GM18507 (cell line): ENCODE results near the gene MYL3.

Experiments used
- DNase-seq: peaks from one replicate; pipeline ENCODE4 v3.0.0; 2011; ENCODE audit warnings: low read depth; ENCODE audit not compliant: insufficient read length; ENCODE audit errors: extremely low spot score
- FAIRE-seq: peaks from 2 replicates; lab custom pipeline; 2011; peaks lifted over from hg19 to GRCh38; lab: Jason Lieb, UNC

Gene MYL3

DNA sequence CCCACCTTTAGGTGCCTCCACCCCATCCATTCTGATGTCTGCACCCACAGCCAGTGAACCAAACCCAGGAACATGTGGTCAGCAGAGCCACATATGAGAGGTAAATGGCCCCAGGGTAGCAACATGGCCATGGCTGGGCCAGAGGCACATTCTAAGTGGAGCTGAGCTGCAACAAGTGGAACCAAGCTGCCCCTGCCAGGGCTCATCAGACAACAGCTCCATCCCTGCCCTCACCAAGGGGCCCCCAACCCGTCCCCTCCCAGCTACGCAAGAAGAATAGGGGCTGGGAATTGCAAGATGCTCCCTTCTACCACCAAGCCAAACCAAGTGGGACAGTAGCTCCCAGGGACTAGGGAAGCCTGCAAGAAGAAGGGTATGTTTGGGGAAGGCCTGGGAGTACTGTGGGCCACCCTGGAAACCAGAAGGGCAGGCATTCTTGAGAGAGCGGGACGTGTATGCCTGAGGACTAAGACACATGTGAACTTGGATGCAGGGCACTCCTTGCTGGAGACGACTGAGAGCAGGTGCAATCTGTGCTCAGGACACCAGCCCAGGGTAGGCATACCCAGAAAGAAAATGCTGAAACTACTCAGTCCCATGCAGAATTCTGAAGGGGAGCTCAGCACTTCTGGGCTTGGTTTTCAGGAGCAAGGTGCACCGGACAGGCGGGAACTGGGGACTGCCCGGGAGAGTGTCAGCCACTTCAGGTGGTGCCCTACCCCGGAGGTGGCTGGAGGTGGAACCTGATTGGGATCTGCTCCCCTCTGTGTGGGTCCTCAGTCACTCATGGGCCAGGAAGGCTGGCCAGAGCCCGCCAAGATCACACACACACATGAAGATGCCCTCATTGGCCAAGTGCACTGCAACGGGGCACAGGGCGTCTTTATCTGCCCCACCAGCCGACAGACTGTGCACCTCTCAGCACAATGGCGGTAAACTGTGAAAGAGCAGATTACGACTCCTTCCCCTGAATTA is 9.5 kb downstream of the MYL3 start:
- DNase-seq (no peak), FAIRE-seq (no peak)

DNA sequence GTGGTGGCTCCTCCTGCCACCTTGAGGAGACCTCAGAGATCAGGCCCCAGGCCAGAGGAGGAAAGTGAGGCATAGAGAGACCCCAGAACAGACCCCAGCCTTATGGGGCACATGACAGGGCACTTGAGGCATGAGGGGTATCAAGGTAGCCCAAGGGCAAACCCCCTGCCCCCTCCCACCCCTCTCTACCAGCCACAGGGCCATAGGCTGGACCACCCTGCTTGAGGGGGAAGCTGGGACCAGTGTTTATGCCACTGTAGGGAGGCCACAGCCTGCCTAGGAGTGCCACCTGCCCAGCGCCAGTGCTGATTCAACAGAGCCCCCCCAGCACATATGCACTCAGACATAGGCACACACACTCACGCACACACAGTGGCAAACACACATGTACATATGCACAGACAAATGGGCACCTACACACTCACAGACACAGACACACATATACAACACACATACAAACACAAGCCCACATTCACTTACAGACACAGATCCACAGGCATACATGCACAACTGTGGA is 10.3 kb downstream of the MYL3 start:
- FAIRE-seq (no peak), DNase-seq (no peak)

DNA sequence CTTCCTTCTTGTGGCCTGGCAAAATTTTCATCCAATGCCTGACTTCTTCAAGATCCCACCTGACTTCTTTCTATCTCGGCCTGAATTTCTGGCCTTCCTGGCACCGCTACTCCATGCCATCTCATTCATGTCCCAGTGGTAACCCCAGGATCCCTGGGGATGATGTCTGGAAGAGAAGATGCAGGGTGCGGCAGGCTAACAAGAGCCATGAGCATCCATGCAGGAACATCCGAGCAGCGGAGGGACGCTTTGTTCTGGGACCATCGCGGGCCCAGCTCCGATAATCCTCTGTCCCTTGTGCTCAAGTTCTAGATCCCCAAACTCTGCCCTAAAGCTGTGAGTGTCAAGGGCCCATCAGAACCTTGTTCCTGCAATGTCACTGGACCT is 10.9 kb downstream of the MYL3 start:
- DNase-seq (no peak), FAIRE-seq (no peak)

DNA sequence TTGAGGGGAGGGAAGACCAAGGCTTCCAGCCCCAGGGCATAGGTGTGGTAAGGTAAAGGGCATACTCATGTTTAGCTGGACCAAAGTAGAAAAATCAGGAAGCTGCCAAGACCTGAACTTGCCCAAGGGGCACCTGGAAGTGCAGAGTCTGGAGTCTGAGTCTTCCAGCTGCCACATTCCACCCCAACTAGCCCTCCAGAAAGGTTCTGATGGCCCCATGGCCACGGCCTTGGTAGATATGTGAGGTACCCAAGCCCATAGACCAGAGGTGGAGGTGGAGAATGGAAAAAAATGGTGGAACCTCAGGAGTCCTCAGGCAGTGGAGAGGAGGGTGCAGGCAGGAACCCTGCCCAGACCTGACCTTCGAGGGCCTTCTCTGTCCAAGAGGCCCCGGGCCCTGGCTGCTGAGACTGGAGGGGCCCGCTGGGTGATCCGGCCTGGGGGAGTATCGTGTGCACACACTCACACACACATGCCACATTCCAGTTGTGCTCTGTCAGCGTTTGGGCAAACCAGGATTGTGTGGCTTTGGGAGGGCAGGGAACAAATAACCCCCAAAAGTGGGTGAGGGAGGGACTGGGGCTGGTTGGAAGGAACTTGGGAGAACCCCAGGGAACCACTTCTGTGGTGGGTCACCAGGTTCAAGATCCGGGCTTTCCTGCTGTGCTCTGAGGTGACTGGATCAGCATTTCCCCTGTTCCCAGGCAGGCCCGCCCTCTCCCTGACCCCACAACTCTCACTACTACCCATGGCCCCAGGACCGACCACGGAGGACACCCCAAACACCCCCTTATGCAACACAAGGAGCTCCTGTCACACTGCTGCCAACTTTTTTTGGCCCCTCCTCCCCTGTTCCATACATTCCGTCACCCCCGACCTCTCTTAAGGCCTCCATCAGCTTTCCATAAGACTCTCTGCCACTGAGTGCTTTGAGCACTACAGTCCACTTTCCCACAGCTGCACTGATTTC is 11.6 kb downstream of the MYL3 start:
- DNase-seq (no peak), FAIRE-seq (no peak)

DNA sequence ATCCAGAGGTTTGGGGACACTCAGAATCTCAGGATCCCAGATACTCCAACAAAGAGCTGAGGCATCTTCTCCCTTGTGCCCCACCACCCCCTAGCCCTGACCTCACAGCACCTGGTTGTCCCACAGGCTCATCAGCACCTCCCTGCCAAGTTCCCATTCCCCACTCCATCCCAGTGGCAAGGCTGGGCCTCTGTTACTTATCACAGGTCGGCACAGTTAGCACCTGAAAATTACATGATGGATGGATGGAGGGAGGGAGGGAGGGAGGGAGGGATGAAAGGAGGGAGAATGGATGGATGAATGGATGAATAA is 12.8 kb downstream of the MYL3 start:
- no peak for FAIRE-seq
- no peak for DNase-seq

DNA sequence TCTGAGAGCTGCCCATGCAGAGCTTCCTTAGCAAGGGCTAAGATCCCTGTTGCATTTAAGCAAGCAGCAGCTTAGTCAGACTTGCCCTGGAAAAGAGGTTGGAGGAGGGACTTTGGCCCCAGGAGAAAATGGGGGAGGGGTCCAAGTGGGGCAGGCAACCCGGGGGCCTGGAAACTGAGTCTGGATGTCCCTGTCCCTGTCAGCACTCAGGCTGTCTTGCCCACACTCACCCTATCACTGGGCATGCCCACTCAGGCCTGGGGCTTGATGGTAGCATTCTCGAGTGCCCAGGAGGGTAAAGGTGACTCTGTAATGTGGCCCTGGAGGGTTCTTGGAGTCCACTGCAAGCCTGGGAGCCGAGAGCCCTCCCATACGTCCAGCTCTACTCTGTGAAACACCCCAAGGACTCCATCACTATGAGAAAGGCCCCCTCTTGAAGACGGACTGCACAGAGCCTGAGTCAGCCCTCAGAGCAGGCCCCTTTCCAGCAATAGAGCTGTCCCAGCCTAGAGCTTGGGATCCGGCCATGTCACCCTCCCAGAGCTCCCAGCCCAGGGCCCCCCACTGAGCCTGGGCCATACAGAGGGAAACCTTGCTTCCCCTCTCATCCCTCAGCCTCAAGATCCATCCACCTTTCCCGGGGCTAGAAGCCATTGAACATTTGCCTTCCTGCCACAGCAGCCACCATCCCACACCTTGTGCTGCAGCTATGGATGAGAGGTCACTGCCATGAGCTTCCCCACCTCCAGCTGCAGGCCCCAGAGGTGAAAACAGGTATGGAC is 13.4 kb downstream of the MYL3 start:
- DNase-seq = no peak
- FAIRE-seq = no peak

DNA sequence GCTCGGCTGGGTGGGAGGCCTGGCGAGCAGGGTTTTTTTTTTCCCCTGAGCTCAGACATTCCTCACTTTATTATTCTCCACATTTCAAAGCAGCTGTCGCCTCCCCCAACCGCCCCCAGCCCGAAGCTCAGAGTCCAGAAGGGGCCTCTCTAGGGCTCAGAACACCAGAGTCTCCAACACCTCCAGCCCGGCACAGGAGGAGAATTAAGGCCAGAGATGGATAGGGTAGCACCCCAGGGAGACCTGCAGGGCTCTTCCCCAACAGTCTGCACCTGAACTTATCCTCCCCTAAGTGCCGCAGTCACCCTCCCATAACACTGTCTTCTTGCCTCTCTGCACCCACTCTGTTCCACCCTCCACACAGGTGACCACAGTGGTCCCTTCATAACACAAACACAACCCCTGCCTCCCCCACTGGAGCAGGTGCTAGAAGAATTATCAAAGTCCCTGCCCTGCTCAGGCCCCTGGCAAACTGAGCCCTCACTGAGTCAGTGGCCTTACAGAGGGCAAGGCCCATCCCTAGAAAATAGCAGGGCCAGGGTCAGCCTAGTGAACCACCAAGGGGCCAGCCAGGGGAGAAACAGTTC is 14.1 kb downstream of the MYL3 start:
- FAIRE-seq = no peak
- no peak for DNase-seq

DNA sequence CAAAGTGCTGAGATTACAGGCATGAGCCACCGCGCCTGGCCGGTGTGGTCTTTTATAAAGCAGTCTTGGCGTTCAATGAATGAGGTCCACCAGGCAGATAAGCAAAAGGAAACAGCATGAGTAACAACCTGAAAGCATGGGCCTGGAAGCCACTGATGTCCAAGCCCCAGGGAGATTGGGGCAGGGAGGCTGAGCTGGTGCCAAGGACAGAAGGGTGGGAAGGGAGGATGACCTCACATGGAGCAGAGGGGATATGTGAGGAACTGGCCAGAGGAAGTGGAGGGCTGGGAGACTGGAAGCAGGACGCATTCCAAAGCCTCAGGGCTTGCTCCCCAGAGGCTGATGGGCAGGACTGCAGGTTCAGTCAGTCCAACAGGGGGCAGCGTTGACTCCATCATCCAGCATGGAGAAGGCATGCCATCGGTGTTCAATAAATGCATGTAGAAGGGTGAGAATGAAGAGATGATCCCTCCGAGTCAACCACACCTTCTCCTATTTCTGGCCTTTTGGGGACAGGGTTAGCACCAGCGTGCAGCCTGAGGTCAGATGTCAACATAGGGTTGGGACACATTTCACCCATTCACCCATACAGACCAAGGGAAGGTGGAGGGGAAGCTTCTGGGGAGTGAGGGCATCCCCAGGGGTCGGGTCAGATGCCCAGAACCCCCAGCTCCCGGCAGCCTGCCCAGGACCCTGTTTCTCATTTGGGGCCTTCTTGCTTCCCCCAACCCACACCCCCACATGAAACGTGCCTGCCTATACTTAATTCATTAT is 14.8 kb downstream of the MYL3 start:
- FAIRE-seq (no peak), DNase-seq (no peak)

DNA sequence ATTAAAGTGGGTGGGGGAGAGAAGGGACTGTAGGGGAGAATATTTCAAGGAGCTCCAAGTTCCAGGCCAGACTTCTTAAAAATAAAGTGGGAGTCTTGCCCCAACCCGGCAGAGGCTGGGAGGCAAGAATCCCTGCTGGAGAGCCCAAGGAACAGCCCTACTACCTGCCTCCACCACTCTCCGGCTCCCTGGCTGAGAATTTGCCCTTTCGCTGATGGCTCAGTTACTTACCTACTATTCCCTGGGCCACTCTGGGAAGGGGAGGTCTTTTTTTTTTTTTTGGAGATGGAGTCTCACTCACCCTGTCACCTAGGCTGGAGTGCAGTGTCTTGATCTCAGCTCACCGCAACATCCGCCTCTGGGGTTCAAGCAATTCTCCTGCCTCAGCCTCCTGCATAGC is 15.5 kb downstream of the MYL3 start:
- DNase-seq (no peak), FAIRE-seq (no peak)

DNA sequence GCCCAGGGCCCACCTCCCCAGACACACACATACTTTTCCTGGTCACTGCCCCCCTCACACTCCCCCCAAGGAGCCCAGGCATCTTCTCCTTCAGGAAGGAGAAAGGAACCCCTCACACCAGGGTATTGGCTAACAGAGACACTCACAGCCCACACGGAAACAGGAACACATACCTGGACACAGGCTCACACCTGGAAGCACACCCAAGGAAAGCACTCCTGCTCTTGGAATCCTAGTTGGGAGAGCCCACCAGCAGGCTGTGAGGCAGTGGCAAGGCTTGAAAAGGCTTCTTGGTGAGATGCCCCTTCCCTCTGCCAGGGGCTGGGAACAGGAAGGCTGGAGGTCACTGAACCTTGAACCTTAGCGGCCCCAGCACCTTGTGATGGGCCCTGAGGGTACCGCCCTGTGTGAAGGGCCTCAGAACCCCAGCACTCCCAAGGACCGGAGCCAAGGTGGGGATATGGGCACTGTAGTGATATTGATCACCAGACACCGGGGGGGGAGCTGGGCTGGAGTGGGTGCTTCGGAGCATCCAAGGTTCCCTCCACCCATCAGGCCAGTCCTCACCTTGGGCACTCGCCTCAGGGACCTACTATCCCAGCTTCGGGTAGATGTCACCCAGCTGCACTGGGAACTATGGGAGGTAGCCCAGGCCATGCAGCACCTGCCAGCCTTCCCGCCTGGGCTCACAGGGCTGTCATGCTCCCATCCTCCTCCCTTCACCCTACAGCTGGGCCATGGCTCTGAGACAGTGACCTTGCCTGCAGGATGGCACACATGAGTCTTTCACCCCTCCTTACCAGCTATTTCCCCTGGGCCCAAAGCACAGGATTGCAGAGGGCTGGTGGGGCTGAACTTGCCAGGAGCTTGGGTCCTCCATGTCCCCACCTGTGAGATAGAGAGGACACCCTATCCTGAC is 16.4 kb downstream of the MYL3 start:
- DNase-seq (no peak), FAIRE-seq (no peak)

DNA sequence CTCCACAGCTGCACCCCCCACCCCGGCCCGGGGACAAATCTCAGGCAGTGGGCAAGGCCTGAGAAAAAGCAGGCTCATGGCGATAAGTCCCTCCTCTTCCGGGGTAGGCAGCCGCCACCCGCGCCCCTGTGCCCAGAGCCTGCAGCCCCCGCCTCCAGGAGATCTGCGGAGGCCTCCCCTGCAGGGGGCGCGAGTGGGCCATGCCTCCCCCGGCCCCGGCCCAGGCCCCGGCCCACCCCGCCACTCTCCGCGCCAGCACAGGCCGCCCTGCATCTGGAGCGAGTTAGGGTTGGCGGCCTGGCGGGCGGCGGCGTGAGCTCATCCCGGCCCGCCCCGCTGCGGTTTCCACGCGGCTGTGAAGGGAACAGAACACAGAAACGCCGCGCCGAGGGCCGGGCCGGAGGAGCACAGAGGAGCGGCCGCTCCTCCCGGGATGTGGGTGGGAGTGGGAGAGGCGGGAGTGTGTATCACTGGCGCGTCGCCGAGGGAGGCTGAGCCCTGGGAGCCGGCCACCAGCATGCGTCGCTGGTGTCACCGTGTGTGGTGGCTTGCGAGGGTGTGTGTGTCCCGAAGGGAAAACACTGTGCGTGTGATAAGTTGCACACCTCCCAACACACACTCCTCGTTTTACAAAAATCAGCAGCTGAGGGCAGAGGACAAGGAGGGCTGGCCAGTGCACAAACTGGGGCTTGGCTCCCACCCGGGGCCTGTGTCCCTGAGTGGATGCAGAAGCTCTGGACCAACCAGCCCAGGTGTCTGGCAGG is 17.2 kb downstream of the MYL3 start:
- DNase-seq = peak; percentile 63

DNA sequence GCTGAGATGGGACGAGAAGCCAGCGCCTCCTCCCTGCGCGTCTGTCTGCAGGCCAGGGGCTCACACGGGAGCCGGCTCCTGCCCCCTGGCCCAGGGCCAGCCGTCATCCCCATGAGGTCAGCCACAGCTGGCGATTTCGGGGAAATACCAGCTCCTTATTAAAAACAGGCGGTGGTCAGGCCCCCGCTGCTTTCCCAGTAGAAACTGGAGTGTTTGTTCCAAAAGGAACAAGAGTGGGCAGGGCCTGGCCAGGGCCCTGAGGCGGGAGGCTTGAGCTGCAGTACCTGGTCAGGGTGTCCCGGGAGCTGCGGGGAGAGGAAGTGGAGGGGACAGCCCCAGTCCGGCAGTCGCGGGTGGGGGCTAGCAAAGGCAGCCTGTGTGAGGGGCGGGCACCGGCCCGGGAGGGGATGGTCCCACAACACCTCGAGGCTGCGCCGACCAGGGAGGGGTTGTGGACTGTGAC is 17.8 kb downstream of the MYL3 start:
- FAIRE-seq (peak; percentile 18), DNase-seq (no peak)

More for the DNA sequence above, 17.2 kb downstream of the MYL3 start:
- peak; percentile 74 for FAIRE-seq

DNA sequence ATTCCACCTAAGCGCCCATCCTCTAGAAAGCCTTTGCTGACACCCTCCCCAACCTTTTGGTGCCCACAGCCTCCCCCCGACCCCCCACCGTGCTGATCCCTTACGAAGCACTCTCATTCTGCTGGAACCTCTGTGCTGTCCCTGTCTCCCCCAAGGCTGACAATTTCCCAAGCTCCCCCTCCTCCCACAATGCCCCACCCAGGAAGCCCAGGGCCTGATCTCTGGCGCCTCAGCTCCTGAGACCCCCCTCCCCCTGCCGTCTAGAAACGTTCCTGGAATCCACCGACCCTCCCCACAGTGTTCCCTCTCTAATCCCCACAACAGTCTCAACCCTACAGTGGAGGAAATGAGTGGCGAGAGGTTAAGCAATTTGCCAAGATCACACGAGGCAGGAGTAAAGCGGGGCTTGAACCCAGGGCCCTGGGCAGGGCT is 18.3 kb downstream of the MYL3 start:
- FAIRE-seq = no peak
- no peak for DNase-seq

DNA sequence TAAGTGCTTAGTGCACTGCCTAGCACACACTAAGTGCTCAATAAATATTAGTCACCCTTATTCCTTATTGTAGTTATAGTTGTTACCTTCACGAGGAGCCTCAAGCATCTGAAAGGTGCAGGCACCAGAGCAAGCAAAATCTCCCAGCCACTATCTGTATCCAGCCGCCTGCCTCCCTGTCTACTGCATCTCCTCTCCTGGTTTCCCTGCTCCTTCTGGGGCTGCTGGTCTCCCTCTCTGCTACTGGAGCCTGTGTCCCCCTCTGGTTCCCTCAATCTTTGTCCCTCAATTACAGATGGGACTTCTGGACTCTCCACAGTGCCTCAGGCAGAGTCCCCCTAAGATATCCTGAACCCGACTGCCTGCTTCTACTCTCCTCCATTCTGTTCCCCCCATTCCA is 18.8 kb downstream of the MYL3 start:
- FAIRE-seq = no peak

DNA sequence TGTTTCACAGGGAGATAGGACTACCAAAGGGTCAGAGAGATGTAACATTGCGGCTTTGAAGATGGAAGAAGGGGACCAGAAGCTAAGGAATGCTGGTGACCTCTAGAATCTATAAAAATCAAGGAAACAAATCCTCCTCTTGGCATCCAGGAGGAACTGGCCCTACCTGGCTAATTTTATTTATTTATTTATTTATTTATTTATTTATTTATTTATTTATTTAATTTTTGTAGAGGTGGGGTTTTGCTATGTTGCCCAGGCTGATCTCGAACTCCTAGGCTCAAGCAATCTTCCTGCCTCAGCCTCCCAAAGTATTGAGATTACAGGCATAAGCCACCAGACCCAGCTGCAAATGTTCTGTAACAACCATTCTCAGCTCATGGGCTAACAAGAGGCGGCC is 19.7 kb downstream of the MYL3 start:
- no peak for FAIRE-seq
- no peak for DNase-seq

More for the DNA sequence above, 18.8 kb downstream of the MYL3 start:
- no peak for DNase-seq

DNA sequence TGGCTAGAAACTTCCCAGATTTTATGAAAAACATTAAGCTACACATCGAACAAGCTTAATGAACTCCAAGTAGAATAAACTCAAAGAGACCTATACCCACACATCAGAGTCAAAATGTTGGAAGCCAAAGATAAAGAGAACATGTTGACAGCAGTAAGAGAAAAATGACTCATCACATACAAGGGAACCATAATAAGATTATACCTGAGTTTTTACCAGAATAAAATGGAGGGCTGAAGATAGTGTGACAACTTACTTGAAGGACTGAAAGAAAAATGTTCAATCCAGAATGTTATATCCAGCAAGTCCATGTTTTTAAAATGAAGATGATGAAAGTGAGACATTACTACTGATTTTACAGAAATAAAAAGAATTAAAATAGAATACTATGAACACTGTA is 22.8 kb downstream of the MYL3 start:
- FAIRE-seq (no peak), DNase-seq (no peak)

DNA sequence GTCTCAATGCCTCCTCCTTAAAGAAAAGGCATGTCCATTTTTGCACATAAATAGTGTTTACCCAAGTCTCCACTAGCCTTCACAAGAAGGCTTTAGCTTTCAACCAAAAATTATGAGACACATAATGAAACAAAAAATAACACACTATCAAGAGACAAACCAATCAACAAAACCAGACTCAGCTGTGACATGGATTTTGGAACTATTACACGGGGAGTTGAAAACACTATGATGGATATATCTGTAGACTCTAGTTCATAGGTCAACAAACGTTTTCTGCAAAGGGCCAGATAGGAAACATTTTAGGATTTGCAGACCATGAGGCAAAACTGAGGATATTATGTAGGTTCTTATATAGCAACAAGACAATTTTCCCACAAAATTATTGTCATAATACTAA is 24.9 kb downstream of the MYL3 start:
- no peak for DNase-seq
- no peak for FAIRE-seq
